Measurements from ENCODE around the gene HNRNPAB.

GRCh38 chr5:178203670-178204181 is 607 bp upstream of the HNRNPAB start:
- TF ChIP-seq CTCF (IDR thresholded peaks at IDR 0.05; ENCODE audit: low read length) (no peak), EZH2 (optimal IDR thresholded peaks at IDR 0.05; ENCODE audit: low read depth, low read length) (no peak)
